GM19372 (cell line): ENCODE measurements around the gene PTPRS.

Source experiments
- ATAC-seq: cut with Tn5 transposase; IDR thresholded peaks from one replicate; pipeline ENCODE4 v1.9.1; 2021; ENCODE audit warnings: mild to moderate bottlenecking, low read depth, moderate library complexity; ENCODE audit not compliant: unreplicated experiment

Gene PTPRS

GRCh38 chr19:5355693-5356092 lies 15.1 kb upstream of the PTPRS start:
- no peak for ATAC-seq

- no peak for ATAC-seq
These were observed 14.5 kb upstream of the PTPRS start for GRCh38 chr19:5355076-5355475.

DNA sequence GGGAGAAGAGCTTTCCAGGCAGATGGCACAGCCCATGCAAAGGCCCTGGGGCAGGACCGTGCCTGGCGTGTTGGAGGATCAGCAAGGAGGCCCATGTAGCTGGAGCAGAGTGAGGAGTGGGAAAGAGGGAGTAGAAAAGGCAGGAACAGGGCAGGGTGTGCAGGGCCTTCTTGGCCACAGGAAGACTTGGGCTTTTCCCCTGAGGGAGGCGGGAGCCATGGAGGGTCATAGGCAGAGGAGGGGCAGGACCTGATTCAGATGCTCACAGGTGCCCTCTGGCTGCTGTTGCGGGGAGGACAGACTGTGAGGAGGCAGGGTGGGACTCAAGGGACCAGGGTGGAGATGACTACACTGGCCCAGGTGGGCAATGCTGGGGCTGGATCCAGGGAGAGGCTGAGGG lies 13.8 kb upstream of the PTPRS start:
- ATAC-seq = no peak

GRCh38 chr19:5352229-5352763 lies 11.7 kb upstream of the PTPRS start:
- ATAC-seq = no peak

DNA sequence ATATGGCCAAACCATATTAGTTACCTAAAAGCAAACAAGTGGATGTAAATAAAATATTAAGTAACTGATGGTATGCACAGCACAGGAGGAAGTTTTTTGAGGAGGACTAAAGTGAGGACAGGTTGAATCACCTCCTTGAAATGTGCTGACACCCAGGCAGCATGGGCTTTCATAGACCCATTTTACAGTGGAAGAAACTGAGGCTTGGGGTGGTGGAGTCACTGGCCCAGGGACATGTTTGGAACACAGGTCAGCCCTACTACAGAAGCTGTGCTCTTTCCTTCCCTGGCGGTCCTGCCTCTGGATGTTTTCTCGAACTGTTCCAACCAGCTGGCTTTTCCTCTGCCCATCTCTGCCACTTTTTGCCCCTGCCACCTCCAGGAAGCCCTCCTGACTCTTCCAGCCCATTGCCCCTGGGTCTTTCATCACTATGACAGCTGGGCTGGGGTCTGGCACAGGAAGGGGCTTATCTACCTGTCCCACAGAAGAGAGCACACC lies 11.2 kb upstream of the PTPRS start:
- ATAC-seq = no peak

GRCh38 chr19:5349041-5349440 lies 8.4 kb upstream of the PTPRS start:
- no peak for ATAC-seq

DNA sequence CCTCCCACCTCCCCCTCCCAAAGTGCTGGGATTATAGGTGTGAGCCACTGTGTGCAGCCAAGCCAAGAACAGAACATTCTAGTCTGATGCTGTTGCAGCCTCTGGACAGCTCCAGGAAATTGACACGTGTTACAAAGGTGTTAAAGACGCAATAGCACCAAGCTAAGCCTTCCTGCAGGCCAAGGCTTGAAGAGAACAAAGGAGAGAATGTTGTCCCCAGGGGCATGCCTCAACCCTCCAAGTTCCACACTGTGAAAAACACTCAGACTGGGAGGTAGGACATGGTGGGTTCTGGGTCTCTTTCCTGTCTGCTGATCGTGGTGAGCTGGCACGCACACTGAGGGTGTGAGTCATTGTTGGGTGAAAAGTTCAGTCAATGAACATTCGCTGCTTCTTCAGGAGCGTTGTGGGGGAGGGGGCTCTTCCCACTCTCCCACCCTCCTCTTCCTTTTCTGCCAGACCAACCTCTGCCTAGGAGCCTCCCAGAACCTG lies 5.3 kb upstream of the PTPRS start:
- no peak for ATAC-seq

GRCh38 chr19:5343848-5344247 lies 3.2 kb upstream of the PTPRS start:
- no peak for ATAC-seq

DNA sequence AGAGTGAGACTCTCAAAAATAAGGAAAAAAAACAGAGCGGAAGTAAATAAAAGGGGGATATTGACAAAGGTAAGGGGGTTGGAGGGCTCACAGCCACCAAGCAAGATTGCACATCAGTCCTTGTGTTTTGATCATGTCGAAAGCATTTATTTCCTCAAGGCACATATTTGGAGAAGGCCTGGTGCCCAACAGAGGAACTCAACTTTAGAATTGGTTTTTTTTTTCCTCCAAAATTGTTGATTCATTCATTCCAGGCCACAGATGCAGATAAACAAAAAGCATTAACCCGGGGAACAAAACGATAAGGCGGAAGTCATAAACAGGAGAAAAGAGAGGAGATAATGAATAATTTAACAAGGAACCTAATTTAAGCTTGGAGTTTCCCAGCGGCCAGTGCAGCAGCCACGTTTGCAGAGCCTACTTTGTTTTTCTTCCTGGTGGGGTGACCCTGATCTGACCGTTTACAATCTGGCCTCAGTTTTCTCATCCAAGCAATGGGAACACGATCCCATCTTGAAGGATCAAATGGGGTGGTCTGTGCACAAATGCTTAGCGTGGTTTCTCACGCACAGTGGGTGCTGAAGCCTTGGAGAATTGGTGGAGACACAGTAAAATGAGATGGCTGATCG lies 2.1 kb upstream of the PTPRS start:
- ATAC-seq = no peak

GRCh38 chr19:5341981-5342380 lies 1.4 kb upstream of the PTPRS start:
- no peak for ATAC-seq

DNA sequence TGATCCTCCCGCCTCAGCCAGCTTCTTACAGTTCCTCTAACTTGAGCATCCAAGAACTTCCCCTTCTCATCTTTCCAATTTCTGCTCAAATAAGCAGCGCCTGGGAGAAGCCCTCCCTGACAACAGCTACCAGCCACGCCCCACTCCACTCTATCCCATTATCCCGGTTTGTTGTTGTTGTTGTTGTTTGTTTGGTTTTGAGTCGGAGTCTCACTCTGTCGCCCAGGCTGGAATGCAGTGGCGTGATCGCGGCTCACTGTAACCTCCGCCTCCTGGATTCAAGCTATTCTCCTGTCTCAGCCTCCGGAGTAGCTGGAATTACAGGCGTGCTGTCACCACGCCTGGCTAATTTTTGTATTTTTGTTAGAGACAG lies 822 bp upstream of the PTPRS start:
- no peak for ATAC-seq

- peak; percentile 32 for ATAC-seq
These were observed 519 bp downstream of the PTPRS start for GRCh38 chr19:5339950-5340636.

DNA sequence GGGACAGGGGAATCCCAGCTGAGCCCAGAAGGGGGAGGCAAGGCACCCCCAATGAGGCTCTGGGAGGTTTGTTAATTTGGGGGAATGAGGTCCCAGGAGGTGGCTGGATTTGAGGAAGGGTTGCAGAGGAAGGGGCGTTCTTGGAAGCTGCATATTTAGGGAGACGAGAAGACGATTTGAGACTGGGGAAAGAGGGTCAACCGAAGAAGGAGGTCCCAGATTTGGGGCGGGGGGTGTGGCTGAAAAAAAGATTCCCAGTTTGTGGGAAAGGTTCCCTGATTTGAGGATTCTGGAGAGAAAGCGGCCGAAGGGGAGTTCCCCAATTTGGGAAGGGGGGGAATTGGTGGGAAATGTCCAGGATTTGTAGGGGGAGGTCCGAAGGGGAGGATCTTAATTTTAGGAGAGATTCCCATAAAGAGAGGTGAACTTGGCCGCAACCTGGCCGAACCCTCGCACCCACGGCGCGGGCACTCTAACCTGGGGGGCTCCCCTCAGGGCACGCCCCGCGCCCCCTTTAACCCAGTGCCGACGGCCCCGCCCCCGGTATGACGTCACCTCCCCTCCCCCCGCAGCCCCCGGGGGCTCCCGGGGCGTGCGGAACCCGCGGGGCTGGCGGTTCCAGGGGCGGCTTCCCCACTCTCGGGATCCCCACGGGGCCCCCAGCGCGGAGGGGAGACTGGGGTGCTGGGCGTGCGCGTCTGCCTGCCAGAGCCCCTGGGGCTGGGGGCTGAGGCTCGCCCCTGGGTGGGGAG lies 1.2 kb downstream of the PTPRS start:
- no peak for ATAC-seq

GRCh38 chr19:5338656-5339197 lies 1.9 kb downstream of the PTPRS start:
- no peak for ATAC-seq

GRCh38 chr19:5337708-5338655 lies 2.6 kb downstream of the PTPRS start:
- ATAC-seq = no peak

GRCh38 chr19:5337126-5337525 lies 3.5 kb downstream of the PTPRS start:
- ATAC-seq = no peak

GRCh38 chr19:5336195-5336965 lies 4.2 kb downstream of the PTPRS start:
- no peak for ATAC-seq

GRCh38 chr19:5335593-5335992 lies 5.0 kb downstream of the PTPRS start:
- ATAC-seq = no peak
